Smooth muscle cell (in vitro differentiated cells): ENCODE data around the gene LCE1D. TPM values are rescaled to one million over a fixed set of nuclear protein-coding genes. Genes with fewer than 3 reads are reported as not detected.

Experiments
- DNase-seq: peaks from one replicate; lab custom pipeline; 2025; ENCODE audit not compliant: unreplicated experiment; lab: John Stamatoyannopoulos, UW
- H2AFZ ChIP-seq: fragments of 200-600 bp; sonication (generic); 2 replicates; pipeline ENCODE4 v1.6.0; 2016; ENCODE audit warnings: antibody characterized with exemption, low read depth, mild to moderate bottlenecking
- H3F3A ChIP-seq: fragments of 200-600 bp; sonication (generic); 2 replicates; pipeline ENCODE4 v1.6.0; 2017; ENCODE audit warnings: antibody characterized with exemption, low read depth
- H3K27ac ChIP-seq: fragments of 200-600 bp; sonication (generic); 2 replicates; pipeline ENCODE4 v1.5.1; 2016; ENCODE audit warnings: low read depth, mild to moderate bottlenecking
- H3K27me3 ChIP-seq: fragments of 200-600 bp; sonication (generic); 2 replicates; pipeline ENCODE4 v1.6.1; 2016; ENCODE audit warnings: low read depth, mild to moderate bottlenecking
- H3K36me3 ChIP-seq: fragments of 200-600 bp; sonication (generic); 2 replicates; pipeline ENCODE4 v1.5.1; 2016; ENCODE audit warnings: low read depth
- H3K4me1 ChIP-seq: fragments of 200-600 bp; sonication (generic); 2 replicates; pipeline ENCODE4 v1.5.1; 2016; ENCODE audit warnings: low read depth
- H3K4me2 ChIP-seq: fragments of 200-600 bp; sonication (generic); 2 replicates; pipeline ENCODE4 v1.6.0; 2016; ENCODE audit warnings: mild to moderate bottlenecking
- H3K4me3 ChIP-seq: fragments of 200-600 bp; sonication (generic); 2 replicates; pipeline ENCODE4 v1.5.1; 2016; ENCODE audit warnings: mild to moderate bottlenecking
- H3K79me2 ChIP-seq: fragments of 200-600 bp; sonication (generic); 2 replicates; pipeline ENCODE4 v1.6.0; 2016; ENCODE audit warnings: low read depth, mild to moderate bottlenecking
- H3K9ac ChIP-seq: fragments of 200-600 bp; sonication (generic); 2 replicates; pipeline ENCODE4 v1.6.0; 2016; ENCODE audit warnings: low read depth
- H3K9me3 ChIP-seq: fragments of 200-600 bp; sonication (generic); replicated peaks from 2 replicates; pipeline ENCODE4 v1.5.1; 2016; ENCODE audit warnings: low read depth
- H4K20me1 ChIP-seq: fragments of 200-600 bp; sonication (generic); 2 replicates; pipeline ENCODE4 v1.6.0; 2016; ENCODE audit warnings: low read depth
- WGBS: methylation state at CpG from one replicate; pipeline ENCODE4 v1.1.7; 2016; ENCODE audit warnings: low lambda C conversion rate; 5-methylcytosine and 5-hydroxymethylcytosine counted together
- polyA plus RNA-seq: library from polyadenylated mRNA; unstranded; fragments of >200 nt; fragmentation: Nextera tagmentation; extraction: Ambion mirVana; gene quantifications from 2 replicates; pipeline ENCODE4 v1.2.1, GENCODE V29; 2016
- total RNA-seq: library from RNA; depleted of rRNA; stranded (reverse); fragments of >200 nt; gene quantifications from 2 replicates; pipeline ENCODE4 v1.2.3, GENCODE V29; 2014
- TF ChIP-seq, protein P1 (sequence below): fragments of 200-600 bp; sonication (generic); IDR thresholded peaks from 2 replicates; pipeline ENCODE4 v1.5.1; 2017; ENCODE audit warnings: borderline replicate concordance, mild to moderate bottlenecking, antibody characterized with exemption; ENCODE audit not compliant: insufficient read depth, poor library complexity, severe bottlenecking

LCE1D gene
- total and polyA plus RNA-seq, 2 experiments from 2014 or later: not detected

DNA sequence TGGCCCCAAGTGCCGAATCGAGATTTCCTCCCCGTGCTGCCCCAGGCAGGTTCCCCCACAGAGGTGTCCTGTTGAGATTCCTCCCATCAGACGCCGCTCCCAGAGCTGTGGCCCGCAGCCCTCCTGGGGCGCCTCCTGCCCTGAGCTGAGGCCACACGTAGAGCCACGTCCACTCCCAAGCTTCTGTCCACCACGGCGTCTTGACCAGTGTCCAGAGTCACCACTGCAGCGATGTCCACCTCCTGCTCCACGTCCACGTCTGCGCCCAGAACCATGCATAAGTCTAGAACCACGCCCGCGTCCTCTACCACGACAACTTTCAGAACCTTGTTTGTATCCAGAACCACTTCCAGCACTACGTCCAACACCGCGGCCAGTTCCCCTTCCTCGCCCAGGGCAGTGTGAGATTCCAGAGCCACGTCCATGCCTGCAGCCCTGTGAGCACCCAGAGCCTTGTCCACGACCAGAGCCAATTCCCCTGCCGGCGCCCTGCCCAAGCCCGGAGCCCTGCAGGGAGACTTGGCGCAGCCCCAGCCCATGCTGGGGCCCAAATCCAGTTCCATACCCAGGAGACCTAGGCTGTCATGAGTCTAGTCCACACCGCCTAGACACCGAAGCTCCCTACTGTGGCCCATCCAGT is 35.9 kb upstream of the LCE1D start:
- H3K4me2 ChIP-seq: no peak overlapping the region
- no peak overlapping the region for H3K27ac ChIP-seq
- H3K4me1 ChIP-seq: no peaks in the 10 kb centered on the region
- no peak overlapping the region for H2AFZ ChIP-seq
- H3K9me3 ChIP-seq: no peaks in the 10 kb centered on the region
- H3K4me3 ChIP-seq: no peak overlapping the region
- TF ChIP-seq, protein P1, sequence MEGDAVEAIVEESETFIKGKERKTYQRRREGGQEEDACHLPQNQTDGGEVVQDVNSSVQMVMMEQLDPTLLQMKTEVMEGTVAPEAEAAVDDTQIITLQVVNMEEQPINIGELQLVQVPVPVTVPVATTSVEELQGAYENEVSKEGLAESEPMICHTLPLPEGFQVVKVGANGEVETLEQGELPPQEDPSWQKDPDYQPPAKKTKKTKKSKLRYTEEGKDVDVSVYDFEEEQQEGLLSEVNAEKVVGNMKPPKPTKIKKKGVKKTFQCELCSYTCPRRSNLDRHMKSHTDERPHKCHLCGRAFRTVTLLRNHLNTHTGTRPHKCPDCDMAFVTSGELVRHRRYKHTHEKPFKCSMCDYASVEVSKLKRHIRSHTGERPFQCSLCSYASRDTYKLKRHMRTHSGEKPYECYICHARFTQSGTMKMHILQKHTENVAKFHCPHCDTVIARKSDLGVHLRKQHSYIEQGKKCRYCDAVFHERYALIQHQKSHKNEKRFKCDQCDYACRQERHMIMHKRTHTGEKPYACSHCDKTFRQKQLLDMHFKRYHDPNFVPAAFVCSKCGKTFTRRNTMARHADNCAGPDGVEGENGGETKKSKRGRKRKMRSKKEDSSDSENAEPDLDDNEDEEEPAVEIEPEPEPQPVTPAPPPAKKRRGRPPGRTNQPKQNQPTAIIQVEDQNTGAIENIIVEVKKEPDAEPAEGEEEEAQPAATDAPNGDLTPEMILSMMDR: no peak
- no peaks in the 10 kb centered on the region for H4K20me1 ChIP-seq
- no peaks in the 10 kb centered on the region for H3K27me3 ChIP-seq
- H3K79me2 ChIP-seq: no peaks in the 10 kb centered on the region
- H3F3A ChIP-seq: no peaks in the 10 kb centered on the region
- no peak overlapping the region for H3K9ac ChIP-seq
- no peak for DNase-seq
- H3K36me3 ChIP-seq: no peaks in the 10 kb centered on the region
- 91% methylated on average over 31 of the region's 31 CpGs for WGBS

DNA sequence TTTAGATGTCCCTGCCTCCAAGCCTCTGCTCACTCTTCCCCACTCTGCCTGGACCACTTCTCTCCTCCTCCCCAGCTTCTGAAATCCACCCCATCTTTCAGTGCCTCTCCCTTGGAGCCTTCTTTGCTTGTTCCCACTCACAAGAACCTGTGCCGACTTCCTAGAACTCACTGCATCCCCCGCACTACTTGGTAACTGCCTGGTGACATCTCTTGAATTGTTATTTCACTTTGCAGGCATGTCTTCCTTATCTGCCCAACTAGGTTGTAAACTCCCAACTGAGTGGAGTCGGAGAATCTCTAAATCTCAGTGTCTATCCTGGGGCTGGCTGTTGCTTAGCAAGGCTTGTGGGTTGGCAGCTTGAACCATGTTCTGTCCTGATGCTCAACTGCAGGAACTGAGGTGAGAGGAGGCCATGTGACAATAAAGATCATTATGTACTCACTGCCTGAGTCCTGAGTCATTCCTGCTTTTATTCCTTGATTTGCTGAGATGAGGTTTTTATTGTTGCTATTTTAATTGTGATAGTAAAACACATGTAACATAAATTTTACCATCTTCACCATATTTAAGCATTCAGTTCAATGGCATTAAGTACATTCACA is 34.8 kb upstream of the LCE1D start:
- no peak overlapping the region for H3K9ac ChIP-seq
- no peaks in the 10 kb centered on the region for H4K20me1 ChIP-seq
- 84% methylated on average over 3 of the region's 3 CpGs for WGBS
- no peaks in the 10 kb centered on the region for H3K79me2 ChIP-seq
- no peaks in the 10 kb centered on the region for H3K9me3 ChIP-seq
- H2AFZ ChIP-seq: no peak overlapping the region
- no peaks in the 10 kb centered on the region for H3K4me1 ChIP-seq
- DNase-seq: no peak
- no peaks in the 10 kb centered on the region for H3K36me3 ChIP-seq
- H3K4me2 ChIP-seq: no peak overlapping the region
- H3K27ac ChIP-seq: no peak overlapping the region
- H3K4me3 ChIP-seq: no peak overlapping the region
- no peaks in the 10 kb centered on the region for H3F3A ChIP-seq
- no peaks in the 10 kb centered on the region for H3K27me3 ChIP-seq
- TF ChIP-seq, protein P1: no peak

DNA sequence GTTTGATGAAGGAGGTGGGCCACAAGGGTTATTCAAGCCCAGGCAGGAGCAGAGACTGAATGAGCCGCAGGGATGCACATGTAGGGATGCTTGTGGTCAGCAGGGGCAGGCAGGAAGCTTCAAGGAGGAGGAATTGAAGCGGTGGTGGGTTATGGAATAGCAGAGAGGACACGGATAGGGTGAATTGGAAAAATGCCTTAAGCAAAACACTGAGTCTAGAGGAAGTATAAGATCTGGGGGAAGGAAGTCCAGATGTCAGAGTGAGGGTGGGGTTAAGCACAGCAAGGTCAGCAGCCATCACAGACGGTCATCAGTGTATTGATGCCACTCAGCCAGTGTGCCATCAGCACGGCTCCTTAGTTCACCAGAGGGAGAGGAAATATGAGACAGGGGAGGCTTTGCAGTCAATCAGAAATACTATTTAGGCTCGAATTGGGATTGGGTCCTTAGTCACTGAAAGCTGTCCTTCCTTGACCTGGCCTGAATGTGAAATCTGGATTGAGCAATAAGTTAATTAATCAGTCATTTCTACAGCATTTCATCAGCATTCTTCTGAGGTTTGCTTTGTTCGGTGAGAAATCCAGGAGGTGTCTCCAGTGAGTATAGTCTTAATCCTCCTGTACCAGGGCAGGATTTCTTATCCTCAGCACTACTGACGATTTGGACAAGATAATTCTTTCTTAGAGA is 27.5 kb upstream of the LCE1D start:
- no peak overlapping the region for H3K4me2 ChIP-seq
- WGBS: 43% methylated on average over 8 of the region's 8 CpGs

More for the DNA sequence above, 27.5 kb upstream of the LCE1D start:
- Histone ChIP-seq H3K36me3 (no peaks in the 10 kb centered on the region), H2AFZ (no peak overlapping the region), H3K27ac (no peak overlapping the region), H3K4me1 (no peaks in the 10 kb centered on the region), H4K20me1 (no peaks in the 10 kb centered on the region), H3F3A (no peaks in the 10 kb centered on the region), H3K9ac (no peak overlapping the region), H3K4me3 (no peak overlapping the region), H3K27me3 (no peaks in the 10 kb centered on the region), H3K79me2 (no peaks in the 10 kb centered on the region), H3K9me3 (peaks cover 4% of the 10 kb centered on the region)
- no peak for DNase-seq
- TF ChIP-seq, protein P1: no peak
